Prostate gland (tissue), 2 donors: ENCODE measurements around the gene FAM200C.

Experiments
- CTCF ChIP-seq, 4 experiments: fragments of 200-600 bp in 2 of 4; fragments of 450-650 bp in 2 of 4; sonication (generic) in 2 of 4; IDR thresholded peaks; 1 replicate in 3 of 4; 2 replicates in 1 of 4; pipeline ENCODE4 v1.5.1; 2016 to 2019; ENCODE audit warnings: antibody characterized with exemption in 4 of 4, mild to moderate bottlenecking in 2 of 4, moderate library complexity in 2 of 4
- POLR2AphosphoS5 ChIP-seq: sonication (generic); formaldehyde crosslinking; IDR thresholded peaks from one replicate; pipeline ENCODE4 v1.6.1; 2017; ENCODE audit warnings: antibody characterized with exemption

- TF ChIP-seq CTCF (IDR thresholded peaks at IDR 0.05) (no peak), POLR2AphosphoS5 (no peak)
Measured at GRCh38 chr5:160441311-160441781, 41.5 kb upstream of the FAM200C start.
